NCI-H524 (cell line): ENCODE results near the gene CCDC97.

Experiments used
- DNase-seq, 2 experiments: peaks; one replicate each; lab custom pipeline; 2025; lab: John Stamatoyannopoulos, UW

The CCDC97 gene

DNA sequence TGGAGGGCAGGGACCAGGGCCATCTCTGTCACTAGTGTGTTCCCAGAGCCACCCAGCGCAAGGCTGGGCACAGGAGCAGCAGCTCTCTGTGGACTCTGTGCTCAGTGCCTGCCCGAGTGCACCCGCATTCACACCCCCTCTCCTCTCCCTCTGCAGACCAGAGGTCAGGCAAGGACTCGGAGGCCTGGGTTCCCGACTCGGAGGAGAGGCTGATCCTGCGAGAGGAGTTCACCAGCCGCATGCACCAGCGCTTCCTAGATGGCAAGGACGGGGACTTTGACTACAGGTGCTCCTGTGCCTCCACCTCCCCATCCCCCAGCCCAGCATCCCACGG lies 10.2 kb downstream of the CCDC97 start:
- no peak for DNase-seq

DNA sequence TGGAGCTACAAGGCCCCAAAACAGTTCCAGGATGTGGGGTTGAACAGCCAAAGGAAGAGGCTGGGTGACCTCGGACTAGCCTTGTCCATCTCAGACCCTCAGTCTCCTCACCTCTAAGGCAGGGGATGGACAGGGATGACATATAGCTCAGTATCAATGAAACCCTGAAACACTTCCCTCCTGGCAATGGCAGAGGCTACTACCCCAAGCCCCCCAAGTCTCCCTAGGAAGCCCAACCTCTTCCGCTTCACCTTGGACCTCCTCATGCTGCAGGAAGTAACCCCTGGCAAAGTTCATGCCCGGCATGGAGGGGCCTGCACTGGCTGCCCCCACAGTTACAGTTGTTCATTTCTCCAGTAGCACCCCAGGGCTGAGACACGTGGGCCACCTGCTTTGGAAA lies 10.6 kb downstream of the CCDC97 start:
- DNase-seq: no peak

DNA sequence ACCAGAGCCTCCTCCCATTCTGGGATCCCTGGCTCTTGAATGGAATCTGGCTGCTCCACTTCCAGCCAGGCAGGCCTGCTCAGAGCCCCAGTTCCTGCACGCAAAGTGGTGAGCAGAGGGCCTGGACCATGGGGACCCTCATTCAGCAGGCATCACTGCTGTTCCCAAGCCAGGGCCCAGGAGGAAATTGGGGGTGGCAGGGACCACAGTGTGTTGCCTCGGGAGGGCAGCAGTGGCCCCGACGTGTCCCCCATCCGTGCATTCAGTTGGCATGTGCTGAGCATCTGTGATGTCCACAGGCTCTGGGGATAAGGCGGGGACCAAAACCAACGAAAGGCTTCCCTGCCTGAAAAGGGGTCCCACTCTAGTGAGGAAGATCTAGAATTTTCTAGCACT lies 11.2 kb downstream of the CCDC97 start:
- no peak for DNase-seq

- DNase-seq: peak in 1 of 2 experiments; percentile 28
These were observed 11.8 kb downstream of the CCDC97 start for GRCh38 chr19:41321600-41322270.

DNA sequence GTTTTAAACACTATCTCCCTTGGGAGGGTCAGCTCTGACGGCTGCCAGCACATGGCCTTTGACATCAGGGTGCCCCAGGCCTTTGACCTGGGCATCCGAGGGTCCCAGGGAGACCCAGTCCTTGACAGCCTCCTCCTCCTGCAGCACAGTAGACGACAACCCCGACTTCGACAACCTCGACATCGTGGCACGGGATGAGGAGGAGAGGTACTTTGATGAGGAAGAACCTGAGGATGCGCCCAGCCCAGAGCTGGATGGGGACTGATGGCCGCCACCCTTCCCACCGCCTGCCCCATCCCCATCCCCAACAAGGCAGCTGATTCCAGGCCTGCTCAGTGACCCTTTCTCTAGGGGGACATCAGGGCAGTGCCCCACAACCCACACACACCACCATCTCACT lies 12.5 kb downstream of the CCDC97 start:
- DNase-seq: no peak

DNA sequence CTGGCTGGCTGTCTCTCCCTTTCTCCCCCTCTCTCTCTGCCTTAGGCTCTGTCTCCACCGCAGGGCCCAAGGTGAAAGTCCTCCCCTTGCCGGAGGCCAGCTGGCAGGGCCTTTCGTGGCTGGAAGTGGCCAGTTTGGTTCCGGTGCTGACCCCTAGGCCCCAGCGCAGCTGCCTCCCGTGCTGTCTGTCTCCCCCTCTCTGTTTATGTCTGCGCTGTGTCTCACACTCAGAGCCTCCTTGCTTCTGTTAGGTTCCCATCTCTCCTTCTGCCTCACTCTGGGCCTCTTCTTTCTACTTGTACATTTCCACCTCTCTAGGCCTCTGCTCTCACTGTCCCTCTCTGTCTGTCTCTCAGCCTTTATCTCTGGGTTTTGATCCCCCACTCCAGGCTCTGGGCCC lies 13.1 kb downstream of the CCDC97 start:
- DNase-seq: no peak

DNA sequence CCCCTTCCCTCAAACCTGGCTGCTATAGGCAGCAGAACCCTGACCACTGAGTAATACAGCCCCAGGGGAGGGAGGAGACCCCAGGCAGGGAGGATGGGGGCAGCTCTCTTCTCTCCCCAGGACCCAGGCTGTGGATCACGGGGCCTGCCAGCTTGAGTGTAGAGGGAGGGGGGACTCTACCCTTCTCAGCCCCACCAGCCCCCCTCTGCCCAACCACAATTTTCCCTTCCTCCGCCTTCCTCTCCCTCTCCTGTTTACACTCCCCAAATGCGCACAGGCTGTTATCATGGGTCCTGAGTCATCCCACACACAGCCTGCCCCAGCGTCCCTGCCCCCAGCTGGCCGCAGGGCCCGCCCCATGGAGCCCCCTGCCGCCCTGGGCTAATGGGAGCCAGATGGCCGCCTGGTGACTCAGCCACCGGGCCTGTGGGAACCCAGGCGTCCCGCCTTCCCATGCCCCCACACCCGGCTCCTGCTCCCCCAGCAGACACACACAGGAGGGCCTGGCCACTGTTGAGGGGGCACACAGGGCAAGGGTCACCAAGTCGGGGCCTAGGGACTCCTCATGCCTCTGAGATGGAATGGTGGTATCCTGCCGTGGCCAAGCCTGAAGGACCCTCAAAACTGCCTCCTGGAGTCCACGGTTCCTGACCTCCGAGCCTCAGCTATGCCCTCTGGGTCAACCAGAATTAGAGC lies 13.6 kb downstream of the CCDC97 start:
- DNase-seq: no peak

DNA sequence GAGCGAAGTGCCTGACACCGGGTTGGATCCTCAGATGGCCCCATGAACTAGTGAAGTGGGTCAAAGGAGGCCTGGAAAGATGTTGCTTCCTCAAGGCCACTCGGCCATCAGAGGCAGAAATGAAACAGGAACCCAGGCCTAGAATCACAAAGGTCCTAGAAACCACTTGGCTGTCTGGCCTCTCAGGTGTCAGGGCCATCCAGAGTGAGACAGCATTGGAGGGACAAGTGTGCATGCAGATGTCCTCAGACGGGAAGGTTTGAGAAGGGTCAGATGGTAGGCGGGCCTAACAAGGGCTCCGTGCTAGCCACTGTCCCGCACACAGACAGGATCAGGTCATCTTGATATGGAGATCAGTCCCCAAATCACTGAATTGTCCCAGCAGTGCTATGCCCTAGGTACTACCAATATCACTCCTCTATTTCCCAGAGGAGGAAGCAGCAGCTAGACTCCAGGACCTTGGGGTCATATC lies 14.3 kb downstream of the CCDC97 start:
- DNase-seq: no peak

DNA sequence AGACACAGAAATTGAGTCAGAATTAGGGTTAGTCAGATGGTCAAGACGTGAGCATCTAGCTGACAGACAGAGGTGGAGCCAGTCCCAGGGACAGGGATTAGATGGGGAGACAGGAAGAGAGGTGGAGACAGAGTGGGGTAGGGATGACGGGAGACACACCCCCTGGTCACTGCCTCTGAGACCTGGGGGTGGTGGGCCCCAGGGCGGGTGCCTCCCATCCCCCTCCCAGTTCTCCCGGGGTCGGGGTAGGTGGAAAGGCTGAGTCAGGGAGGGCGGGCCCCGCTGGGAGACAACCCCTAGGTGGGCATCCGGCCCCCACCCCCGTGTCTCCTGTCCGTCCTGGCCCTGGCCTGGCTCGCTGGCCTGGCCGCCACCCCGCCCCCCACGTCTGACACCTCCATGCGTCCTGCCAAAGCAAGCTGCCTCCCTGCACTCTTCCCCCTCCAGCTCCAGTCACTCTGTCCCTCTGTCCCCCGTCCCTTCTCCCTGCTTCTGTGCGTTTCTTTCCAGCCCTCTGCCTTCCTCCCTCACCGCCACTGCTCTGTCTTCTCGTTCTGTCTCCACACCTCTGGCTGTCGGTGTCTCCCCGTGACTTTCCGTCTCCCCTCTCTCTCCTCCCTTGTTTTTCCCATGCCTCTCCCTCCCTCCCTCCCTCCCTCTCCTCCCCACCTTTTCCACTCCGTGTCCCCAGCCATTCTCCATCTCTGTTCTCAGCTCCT lies 15.1 kb downstream of the CCDC97 start:
- DNase-seq: no peak

- no peak for DNase-seq
These were observed 15.6 kb downstream of the CCDC97 start for GRCh38 chr19:41325640-41325946.

DNA sequence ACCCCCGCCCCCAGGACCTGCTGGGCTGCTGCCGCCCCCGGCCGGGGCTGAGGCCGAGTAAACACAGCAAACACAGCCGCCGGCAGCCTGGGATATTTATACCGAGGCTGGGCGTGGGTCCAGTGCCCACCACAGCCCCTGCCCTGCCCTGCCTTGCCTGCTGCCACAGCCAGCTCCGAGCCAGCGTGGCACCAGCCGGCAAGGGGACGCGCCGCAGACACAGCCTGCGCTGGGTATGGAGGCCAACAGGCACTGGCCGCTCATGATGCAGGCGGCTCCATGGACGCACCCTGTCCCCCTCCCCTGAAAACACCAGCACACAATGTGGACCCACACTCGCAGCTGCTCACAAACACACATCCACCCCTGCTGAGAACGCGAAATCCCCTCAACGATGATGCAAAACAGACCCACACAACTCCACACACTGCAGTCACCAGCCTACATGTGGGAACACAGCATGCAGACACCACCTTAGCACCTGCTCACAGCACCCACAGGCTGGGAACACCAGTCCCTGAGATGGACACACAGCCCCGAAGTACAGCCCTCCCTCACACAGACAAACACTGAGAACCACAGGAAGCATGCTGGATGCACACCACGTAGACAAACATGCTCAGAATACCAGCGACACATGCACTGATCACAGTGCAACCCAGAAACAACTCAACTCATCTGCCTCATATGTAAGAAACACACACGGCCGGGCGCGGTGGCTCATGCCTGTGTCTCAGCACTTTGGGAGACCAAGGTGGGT lies 16.2 kb downstream of the CCDC97 start:
- DNase-seq: no peak

DNA sequence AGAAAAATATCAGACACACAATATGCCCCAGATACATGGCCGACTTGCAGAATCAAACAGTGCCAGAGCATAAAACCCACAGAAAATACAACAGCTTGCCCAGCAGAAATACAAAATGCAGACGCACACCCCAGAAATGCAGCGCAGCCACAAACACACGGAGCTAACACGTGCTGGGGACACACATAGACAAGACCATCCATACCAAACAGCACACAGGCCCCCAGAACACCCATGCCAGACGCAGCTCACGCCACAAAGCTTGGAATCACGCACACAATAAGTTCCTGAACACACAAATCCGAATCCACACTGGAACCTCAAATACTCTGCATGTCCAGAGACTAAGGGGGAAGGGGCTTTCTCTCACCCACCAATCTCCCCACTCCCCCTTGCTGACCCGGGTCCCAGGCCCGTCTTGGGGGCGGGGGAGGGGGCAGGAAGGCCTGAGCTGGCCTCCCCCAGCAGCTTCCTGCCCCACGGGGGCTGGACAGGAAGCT lies 17.2 kb downstream of the CCDC97 start:
- DNase-seq: no peak

GRCh38 chr19:41327576-41328156 lies 17.7 kb downstream of the CCDC97 start:
- no peak for DNase-seq

DNA sequence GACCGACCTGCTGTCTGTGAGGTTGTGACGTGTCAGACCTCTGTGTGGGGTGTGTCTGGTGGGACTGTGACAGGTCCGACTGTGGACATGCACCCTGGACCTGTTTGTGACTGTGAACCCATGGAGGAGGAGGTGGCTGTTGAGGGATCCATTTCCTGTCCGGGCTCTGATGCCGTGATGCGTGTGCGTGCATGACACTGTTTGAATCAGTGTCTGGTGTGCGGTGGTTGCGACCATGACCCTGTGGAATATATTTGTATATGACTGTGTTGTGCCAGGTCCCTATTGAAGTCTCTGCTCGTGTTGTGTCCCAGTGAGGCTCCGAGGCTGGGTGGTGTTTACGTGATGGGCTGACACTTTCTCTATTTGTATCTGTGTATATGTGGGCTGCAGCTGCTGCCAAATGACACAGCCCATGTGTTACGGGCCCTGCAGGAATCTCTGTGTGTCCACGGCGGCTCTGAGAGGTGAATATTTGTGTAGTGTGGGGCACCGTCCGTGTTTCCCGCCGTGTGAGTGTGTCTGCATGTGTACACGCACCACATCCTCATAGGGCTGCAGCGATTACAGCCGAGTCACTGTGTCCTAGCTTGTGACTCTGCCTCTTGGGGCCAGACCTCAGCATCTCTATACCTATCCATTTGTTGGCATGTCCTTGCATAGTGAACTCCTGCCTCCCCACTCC lies 18.3 kb downstream of the CCDC97 start:
- DNase-seq: no peak

GRCh38 chr19:41328842-41329225 lies 18.9 kb downstream of the CCDC97 start:
- DNase-seq: no peak

DNA sequence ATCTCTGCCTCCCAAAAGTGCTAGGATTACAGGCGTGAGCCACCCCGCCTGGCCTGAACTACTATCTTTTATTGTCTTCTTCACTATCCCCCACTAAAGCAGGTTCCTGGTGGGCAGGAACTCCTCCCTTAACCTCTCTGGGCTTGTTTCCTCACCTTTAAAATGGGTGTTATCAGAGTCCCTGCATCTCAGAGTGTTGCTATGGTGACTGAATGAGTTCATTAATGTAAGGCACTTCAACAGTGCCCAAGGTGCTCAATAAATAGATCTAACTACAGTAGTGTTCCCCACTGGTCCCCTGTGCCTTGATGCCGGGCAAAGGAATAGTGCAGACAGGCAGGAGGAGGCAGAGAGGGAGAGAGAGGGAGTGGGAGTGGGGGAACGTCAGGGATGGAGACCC lies 20.5 kb downstream of the CCDC97 start:
- DNase-seq: no peak

- no peak for DNase-seq
These were observed 21.1 kb downstream of the CCDC97 start for GRCh38 chr19:41330946-41331678.

DNA sequence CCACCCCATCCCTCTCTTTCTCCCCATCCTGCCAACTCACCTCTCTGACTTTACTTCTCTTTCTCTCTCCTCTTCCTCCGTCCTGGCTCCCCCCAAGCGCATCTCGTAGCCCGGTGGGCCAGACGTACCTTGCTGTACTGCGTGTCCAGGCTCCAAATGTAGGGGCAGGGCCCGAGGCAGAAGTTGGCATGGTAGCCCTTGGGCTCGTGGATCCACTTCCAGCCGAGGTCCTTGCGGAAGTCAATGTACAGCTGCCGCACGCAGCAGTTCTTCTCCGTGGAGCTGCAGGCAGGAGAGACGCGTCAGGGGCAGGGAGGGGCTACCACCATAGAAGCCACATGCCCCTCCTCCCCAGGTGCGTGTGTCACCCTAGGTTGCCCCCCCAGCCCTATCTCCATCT lies 22.0 kb downstream of the CCDC97 start:
- no peak for DNase-seq

- DNase-seq: no peak
These were observed 22.5 kb downstream of the CCDC97 start for GRCh38 chr19:41332468-41332867.

DNA sequence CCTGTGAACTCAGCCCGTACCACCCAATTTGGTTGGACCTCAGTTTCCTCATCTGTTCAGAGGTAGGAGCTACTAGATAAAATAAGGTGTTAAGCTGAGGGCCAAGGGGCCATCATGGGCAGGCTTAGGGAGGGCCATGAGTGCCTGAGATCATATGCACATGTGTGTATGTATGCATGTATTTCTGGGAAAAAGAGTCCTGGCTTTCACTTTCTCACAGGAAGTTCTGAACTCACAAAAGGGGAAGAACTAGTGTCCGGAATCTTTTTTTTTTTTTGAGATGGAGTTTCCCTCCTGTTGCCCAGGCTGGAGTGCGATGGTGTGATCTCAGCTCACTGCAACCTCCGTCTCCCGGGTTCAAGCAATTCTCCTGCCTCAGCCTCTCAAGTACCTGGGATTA lies 24.8 kb downstream of the CCDC97 start:
- DNase-seq: no peak

DNA sequence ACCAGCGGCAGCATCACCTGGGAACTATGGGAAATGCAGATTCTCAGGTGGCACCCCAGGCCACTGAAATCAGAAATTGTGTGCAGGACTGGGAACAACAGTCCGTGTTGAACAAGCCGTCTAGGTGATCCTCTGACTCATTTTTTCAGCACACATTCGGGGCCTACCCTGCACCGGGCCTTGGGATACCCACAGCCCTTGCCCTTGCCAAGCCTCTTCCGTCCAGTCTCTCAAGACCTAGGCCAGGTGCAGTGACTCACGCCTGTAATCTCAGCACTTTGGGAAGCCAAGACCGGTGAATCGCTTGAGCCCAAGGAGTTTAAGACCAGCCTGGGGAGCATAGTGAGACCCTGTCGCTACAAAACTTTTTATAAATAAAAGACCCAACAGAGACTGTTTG lies 25.5 kb downstream of the CCDC97 start:
- DNase-seq: no peak
